ENCODE data around the gene NAV2.

NAV2 gene

DNA sequence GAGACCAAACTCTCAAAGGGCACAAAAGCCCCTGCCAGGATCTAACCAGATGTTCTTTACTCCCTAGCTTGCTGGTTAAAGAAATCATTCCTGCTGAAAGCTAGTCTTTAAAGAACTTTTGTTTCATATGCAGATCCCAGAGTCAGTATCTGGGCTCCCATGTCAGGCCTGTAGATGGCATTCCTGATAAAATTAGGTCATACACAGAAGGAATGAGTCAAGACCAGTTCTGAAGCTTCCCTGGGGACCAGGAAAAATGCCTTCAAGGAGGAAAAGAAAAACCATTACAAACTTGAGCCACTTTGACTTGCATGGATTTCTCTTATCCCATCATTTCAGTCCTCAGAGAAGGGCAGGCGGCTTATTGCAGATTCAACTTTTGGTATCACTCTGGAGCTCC is 441.7 kb downstream of the NAV2 start:
- DNase-seq, result no peak

DNA sequence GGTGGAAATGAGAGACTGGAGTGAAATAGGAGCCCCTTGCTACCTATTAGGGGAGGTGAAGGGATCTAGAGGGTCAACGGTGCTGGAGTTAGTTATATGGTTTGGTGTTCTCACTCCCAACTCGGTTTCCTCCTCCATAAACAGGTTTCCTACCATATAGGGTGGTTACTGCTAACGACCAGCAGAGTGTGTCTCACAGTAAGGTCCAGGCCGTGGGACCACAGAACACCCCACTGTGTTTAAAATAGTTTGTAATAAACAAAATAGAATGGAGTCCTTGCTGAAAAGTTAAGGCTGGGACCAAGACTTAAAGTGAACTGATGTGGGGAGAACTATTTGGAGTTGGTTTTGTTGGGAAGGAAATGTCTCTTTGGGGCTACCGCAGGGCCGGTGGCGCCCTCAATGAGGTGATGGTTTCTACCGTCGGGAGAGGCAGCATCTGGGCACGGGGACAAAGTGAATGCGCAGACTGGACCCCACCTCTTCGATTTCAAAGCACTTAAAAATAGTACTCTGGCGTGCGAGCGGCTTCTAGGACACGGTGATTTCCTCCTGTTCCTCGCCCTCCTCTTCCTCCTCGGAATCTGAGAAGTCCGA is 443.1 kb downstream of the NAV2 start:
- no peak for DNase-seq

DNA sequence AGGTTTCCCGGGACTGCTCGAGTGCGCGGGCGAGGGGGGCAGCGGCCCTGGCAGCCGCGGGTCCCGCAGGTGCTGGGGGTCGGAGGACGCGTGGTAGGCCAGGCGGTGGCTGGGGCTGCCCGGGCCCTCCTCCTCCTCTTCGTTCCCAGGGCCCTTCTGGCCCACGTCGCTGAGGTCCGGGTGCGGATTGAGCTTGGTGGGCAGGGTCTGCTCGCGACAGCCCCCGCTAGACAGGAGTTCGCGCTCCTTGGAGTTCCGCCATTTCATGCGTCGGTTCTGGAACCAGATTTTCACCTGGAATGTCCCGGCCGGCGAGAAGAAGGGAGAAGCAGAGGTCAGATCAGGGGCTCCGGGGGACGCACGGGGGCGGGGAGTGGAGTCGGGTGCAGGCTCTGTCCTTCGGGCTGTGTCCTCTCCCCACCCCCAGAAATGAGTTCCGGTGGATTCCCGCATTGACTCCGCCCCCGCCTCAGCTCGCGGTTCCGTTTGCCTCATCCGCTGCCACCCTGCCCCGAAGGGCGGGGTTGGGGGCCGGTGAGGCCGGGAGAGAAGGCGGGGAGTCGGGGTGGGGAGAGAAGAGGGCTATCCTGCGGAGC is 443.7 kb downstream of the NAV2 start:
- DNase-seq, result peak; percentile 54

GRCh38 chr11:20156876-20157613 is 444.4 kb downstream of the NAV2 start:
- peak; percentile 30 for DNase-seq

DNA sequence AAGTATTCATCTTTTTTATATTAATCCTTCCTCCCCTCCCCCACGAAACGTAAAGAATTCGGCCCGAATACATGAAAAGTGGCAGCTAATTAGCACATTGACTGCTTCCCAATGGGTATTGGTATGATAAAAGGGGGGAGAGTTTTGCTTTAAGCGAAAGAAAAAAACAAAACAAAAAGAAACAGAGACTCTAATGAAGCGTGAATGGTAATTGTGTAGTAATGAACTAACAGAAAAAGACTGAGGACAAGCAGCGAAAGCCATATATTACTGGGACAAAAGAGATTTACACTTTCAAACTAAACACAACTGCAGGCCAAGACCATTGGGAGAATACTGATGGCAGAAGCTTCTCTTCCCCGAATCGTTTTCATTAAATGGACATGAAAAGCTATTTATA is 445.1 kb downstream of the NAV2 start:
- no peak for DNase-seq

- no peak for DNase-seq
Measured at GRCh38 chr11:20158597-20159257, 446.1 kb downstream of the NAV2 start.

DNA sequence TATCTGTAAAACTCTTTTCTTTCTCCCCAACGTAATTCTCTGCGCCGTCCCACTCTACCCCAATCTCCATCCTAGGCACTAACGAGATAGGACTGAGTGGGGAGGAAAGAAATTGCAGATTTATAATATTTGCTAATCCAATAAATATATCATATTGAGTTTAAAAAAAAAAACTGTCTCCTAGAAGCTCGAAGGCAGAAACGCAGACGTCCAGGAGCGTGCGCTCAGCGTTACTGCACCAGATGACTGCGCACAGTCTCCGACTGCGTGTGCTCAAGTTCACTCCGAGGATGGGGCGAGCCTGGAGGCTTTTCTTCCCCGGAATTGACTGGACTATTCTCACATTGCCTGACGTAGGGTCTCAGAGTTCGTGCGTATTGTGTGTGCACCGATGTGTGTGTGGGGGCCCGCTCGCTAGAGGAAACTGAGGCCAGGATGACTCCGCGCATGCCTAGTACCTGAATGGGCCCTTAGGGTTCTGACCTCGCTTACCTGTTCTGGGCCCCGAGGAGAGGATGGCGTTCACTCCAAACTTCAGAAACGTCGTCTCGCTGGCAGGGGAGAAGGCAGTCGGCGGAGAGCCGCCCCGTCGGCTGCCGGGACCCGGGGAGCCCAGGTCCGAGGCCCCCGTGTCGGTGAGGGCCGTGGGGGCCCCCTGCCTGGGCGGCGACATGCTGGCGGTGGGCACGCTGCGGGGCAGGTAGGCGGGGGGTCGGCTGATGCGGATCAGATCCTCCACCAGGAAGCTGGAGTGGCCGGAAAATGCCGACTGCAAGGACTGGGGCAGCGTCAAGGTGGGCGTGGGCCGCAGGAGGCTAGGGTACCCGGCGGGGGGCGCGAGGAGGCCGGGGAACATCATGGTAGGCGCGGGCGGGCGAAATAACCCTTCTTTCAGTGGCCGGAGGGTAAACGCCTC is 447.1 kb downstream of the NAV2 start:
- DNase-seq, result no peak

DNA sequence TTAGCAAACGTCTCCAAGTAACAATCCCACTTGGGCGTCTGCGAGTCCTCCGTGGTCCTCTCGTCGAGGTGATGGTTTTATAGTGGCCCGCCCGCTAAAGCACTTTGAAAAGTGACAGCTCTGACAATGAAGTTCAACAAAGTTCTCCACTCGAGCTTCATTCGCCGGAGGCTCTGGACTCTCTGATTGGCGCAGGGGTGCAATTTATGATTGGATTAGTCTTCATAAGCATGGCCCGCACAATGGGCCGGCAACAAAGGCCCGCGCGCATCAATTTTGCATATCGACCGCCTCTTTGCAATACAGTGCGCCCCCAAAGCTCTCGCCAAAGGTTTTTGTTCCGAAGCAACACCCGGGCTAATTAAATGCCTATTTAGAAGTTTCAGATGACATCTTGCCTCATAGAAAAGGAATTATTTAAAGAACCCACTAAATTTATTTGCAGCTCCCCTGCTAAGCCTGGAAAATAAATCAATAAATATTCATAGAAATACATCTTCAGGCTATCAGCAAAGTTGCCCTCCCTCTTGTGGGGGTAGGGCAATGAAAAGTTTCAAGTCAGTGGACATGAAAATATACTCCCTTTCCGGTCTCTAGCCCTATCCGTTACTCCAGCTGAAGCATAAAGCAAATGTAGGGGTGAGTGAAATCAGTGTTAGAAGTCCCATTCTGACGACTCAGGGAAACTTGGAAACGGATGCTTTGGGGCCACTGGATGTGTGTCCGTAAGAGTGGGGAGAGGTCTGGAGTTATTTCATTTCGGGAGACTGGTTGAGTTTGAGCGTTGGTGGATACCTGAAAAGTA is 448.0 kb downstream of the NAV2 start, which contains the start of gene DBX1:
TSS of gene DBX1 (minus strand) at position 51 of the 805 bp plus-strand sequence. CDS start 151 bp downstream, outside the sequence.
- no peak for DNase-seq

DNA sequence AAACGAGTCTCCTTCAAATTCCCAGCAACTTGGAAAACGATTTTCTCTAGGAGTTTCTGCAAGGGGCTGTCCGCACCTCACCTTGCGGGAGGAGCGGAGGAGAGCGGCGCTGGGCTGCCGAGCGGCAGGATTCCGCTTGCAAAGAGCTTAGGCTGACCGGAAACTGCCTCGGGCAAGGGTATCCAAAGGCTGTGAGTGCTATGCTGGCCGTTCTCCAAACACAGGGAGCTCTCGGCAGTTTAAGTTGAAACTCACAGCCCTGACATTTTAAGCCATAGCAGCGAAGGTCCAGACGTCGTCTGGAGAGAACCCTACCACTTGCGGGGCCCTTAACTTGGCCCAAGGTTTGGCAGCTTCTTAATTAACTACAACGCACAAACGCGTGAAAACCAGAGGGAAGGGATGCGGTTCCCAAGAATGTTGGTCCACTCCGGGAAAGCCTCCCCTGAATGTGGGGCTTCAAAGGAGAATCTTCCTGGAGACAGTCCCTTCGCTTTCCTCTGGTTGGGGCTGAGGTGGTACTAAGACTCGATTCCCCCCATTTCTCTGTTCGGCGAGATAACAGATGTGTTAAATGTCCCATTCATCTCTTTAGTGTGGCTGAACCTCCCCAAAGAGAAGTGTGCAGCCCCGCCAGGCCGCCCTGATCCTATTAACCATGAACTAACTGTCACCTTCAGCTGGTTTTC is 448.7 kb downstream of the NAV2 start:
- DNase-seq, result no peak

DNA sequence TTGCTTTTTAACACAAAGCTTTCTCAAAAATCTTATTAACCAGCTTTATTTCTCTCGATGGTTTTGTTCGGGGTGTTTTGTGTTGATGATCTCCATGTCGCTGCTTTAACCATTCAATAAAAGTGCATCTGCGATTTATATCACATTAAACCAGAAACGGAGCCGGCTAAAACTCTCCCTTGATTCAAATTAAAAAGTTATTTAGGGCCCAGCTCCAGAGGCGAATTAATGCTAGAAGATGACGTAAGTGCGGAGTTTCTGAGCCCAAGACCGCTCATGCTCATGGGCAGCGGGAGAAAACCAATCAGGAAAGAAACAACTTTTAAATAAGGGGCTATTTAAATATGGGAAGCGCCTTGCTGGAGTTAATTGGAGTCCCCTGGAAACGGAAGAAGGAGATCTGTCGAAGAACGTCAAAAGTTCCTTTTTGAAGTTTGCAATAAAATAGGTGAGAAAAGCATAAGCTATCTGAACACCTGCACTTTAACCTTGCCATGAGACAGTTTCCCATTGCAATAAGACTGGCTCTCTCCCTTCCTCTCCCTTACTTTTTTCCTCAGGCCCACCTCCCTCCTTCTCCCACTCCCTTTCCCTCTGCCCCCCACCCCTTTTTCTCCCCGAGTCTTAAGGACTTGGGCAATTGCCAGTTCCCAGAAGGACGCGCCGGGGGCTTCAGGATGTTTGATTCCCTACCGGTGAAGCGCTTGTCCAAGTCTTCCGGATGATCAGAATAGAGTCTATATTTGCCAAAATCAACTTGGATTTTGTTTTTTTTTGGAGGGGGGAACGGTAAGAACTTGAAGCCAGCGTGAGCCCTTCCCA is 449.5 kb downstream of the NAV2 start:
- no peak for DNase-seq

GRCh38 chr11:20162824-20163782 is 450.5 kb downstream of the NAV2 start:
- no peak for DNase-seq

- no peak for DNase-seq
Measured at GRCh38 chr11:20163783-20164481, 451.3 kb downstream of the NAV2 start.
